T-cell (primary cell): Measurements from ENCODE around the gene OPA3. TPM values are rescaled to one million over a fixed set of nuclear protein-coding genes. Genes with fewer than 3 reads are reported as not detected.
"Not testable (repeated sequence)": the region's sequence is repeated elsewhere in the genome, so short reads cannot be mapped to it uniquely, and the experiment has no call there.

Experiments
- ATAC-seq, 4 experiments: fragments of 200-7000 bp in 3 of 4; fragments of 150-1000 bp in 1 of 4; cut with Tn5 transposase; replicated peaks in 1 of 4; 1 replicate in 3 of 4; 2 replicates in 1 of 4; pipeline ENCODE4 v1.10.0; 2021; ENCODE audit warnings: moderate library complexity in 3 of 4, mild to moderate bottlenecking in 2 of 4, moderate number of reproducible peaks in 1 of 4
- CTCF ChIA-PET, 2 donors: fragments of 300-600 bp; sonication (Branson Sonifier 250); formaldehyde crosslinking; loops; one replicate each; lab custom pipeline; 2022; ENCODE audit warnings: antibody characterized with exemption in 2 of 2; lab: Charles Lee
- POLR2A ChIA-PET, 2 donors: fragments of 300-600 bp; sonication (Branson Sonifier 250); formaldehyde crosslinking; loops; one replicate each; lab custom pipeline; 2022; ENCODE audit warnings: antibody characterized with exemption in 2 of 2; lab: Charles Lee
- DNase-seq, 35 experiments: peaks; one replicate each; pipeline versions ENCODE4 v3.0.0 to v3.0.0-alpha.2; 2013 to 2023
- H3K27ac ChIP-seq: one replicate; pipeline ENCODE4 v1.5.1; 2013; ENCODE audit warnings: low read length
- H3K27me3 ChIP-seq, 2 experiments: replicated peaks in 1 of 2; 1 replicate in 1 of 2; 2 replicates in 1 of 2; pipeline versions ENCODE4 v1.6.1 to v1.7.0; 2013; ENCODE audit warnings: low read length in 1 of 2, mixed read lengths in 1 of 2; ENCODE audit not compliant: control insufficient read depth in 2 of 2, insufficient read depth in 2 of 2; ENCODE audit errors: extremely low read depth in 1 of 2
- H3K36me3 ChIP-seq, 2 donors: 1 replicate in 1 of 2; 2 replicates in 1 of 2; pipeline versions ENCODE4 v1.6.1 to v1.7.0; 2013; ENCODE audit warnings: low read length in 1 of 2; ENCODE audit not compliant: control insufficient read depth in 2 of 2, insufficient read depth in 1 of 2; ENCODE audit errors: extremely low read depth in 1 of 2
- H3K4me1 ChIP-seq, 2 experiments: 1 replicate in 1 of 2; 2 replicates in 1 of 2; pipeline versions ENCODE4 v1.6.1 to v1.7.0; 2013; ENCODE audit warnings: low read length in 2 of 2, mixed read lengths in 1 of 2; ENCODE audit not compliant: insufficient read depth in 2 of 2, control insufficient read depth in 1 of 2; ENCODE audit errors: extremely low read depth in 1 of 2
- H3K4me3 ChIP-seq, 2 donors: 1 replicate in 1 of 2; 2 replicates in 1 of 2; pipeline versions ENCODE4 v1.5.1 to v1.7.0; 2013; ENCODE audit warnings: mild to moderate bottlenecking in 2 of 2, low read length in 1 of 2, moderate library complexity in 1 of 2; ENCODE audit not compliant: control insufficient read depth in 1 of 2; ENCODE audit errors: extremely low read depth in 1 of 2
- H3K9me3 ChIP-seq: 2 replicates; pipeline ENCODE4 v1.7.0; 2013
- H3K27ac Mint-ChIP-seq, 2 donors: one replicate each; pipeline ENCODE4 v1.8.0; 2020 to 2021; ENCODE audit warnings: mild to moderate bottlenecking in 2 of 2, mixed read lengths in 2 of 2
- H3K27me3 Mint-ChIP-seq, 2 donors: one replicate each; pipeline ENCODE4 v1.8.0; 2021 to 2022; ENCODE audit warnings: mixed read lengths in 2 of 2
- H3K36me3 Mint-ChIP-seq: one replicate; pipeline ENCODE4 v1.8.0; 2021; ENCODE audit warnings: mixed read lengths
- H3K4me1 Mint-ChIP-seq, 3 donors: one replicate each; pipeline ENCODE4 v1.8.0; 2020 to 2022; ENCODE audit warnings: mixed read lengths in 3 of 3, mild to moderate bottlenecking in 1 of 3
- H3K4me3 Mint-ChIP-seq, 3 donors: one replicate each; pipeline ENCODE4 v1.8.0; 2020 to 2022; ENCODE audit warnings: mild to moderate bottlenecking in 3 of 3, mixed read lengths in 3 of 3, moderate library complexity in 3 of 3
- H3K9me3 Mint-ChIP-seq, 3 donors: one replicate each; pipeline ENCODE4 v1.8.0; 2020 to 2022; ENCODE audit warnings: mixed read lengths in 3 of 3
- WGBS: methylation state at CpG from one replicate; pipeline ENCODE4 v1.1.5; 2013; ENCODE audit warnings: missing lambda C conversion rate; ENCODE audit not compliant: insufficient coverage; 5-methylcytosine and 5-hydroxymethylcytosine counted together
- total RNA-seq, 35 experiments: library from RNA in 6 of 35; stranded (reverse) in 6 of 35; fragments of 120-200 nt in 1 of 35; gene quantifications; one replicate each; pipeline versions ENCODE4 v1.2.1 to v1.2.4 and lab custom pipeline; 2013 to 2026

OPA3 gene
- total RNA-seq, 5 donors from 2014 or later (not counting 1 experiment from before 2014, with no cell fraction given) = 7.9 to 11.4 (median 9.6) TPM

- Histone ChIP-seq H3K27ac (no peak overlapping the region), H3K4me3 (no peak overlapping the region), H3K27me3 (no peaks in the 10 kb centered on the region), H3K4me1 (no peaks in the 10 kb centered on the region), H3K36me3 (peaks cover 23 to 61% of the 10 kb centered on the region in 2 donors), H3K9me3 (no peaks in the 10 kb centered on the region)
- H3K27ac Mint-ChIP-seq = no peak overlapping the region
- 94% methylated on average over 5 of the region's 6 CpGs for WGBS
- H3K4me1 Mint-ChIP-seq = peaks cover 0 to 2% (median 0%) of the 10 kb centered on the region in 3 donors
- DNase-seq = no peak
- H3K4me3 Mint-ChIP-seq = no peak overlapping the region
- POLR2A ChIA-PET = no interaction called here
- H3K9me3 Mint-ChIP-seq = no peaks in the 10 kb centered on the region
- no peak for ATAC-seq
- H3K27me3 Mint-ChIP-seq = no peaks in the 10 kb centered on the region
- H3K36me3 Mint-ChIP-seq = peaks cover 33% of the 10 kb centered on the region
- CTCF ChIA-PET = no interaction called here
Measured at GRCh38 chr19:45621976-45622503, 37.4 kb upstream of the OPA3 start.

GRCh38 chr19:45621389-45621788 lies 36.8 kb upstream of the OPA3 start:
- Histone ChIP-seq H3K9me3 (no peaks in the 10 kb centered on the region), H3K36me3 (peaks cover 23 to 60% of the 10 kb centered on the region in 2 donors), H3K4me3 (no peak overlapping the region), H3K4me1 (no peaks in the 10 kb centered on the region), H3K27me3 (no peaks in the 10 kb centered on the region), H3K27ac (no peak overlapping the region)
- Mint-ChIP-seq H3K4me3 (no peak overlapping the region), H3K36me3 (peaks cover 33% of the 10 kb centered on the region), H3K9me3 (no peaks in the 10 kb centered on the region), H3K4me1 (peaks cover 0 to 2% (median 0%) of the 10 kb centered on the region in 3 donors), H3K27me3 (no peaks in the 10 kb centered on the region), H3K27ac (no peak overlapping the region)
- ATAC-seq (no peak), DNase-seq (no peak)
- ChIA-PET CTCF (no interaction called here), POLR2A (no interaction called here)
- WGBS = 100% methylated on average over 3 of the region's 17 CpGs

GRCh38 chr19:45616704-45617017 lies 32.1 kb upstream of the OPA3 start:
- peaks cover 32% of the 10 kb centered on the region for H3K36me3 Mint-ChIP-seq

GRCh38 chr19:45615795-45616703 lies 31.4 kb upstream of the OPA3 start:
- Mint-ChIP-seq H3K4me3 (no peak overlapping the region), H3K36me3 (peaks cover 31% of the 10 kb centered on the region), H3K27ac (peak overlapping the region in 1 of 2 donors; percentile 28), H3K27me3 (no peaks in the 10 kb centered on the region), H3K9me3 (no peaks in the 10 kb centered on the region), H3K4me1 (peaks cover 0 to 11% (median 8%) of the 10 kb centered on the region in 3 donors)
- peaks cover 26 to 73% of the 10 kb centered on the region in 2 donors for H3K36me3 ChIP-seq
- POLR2A ChIA-PET = interaction anchor here in 1 of 2 donors (1.0 kb wide), 1 partner anchor 23 kb away, joined by 4 read pairs; the partner anchor contains the start of gene EML2
- peaks cover 0 to 6% of the 10 kb centered on the region in 2 experiments for H3K4me1 ChIP-seq
- no peak overlapping the region for H3K27ac ChIP-seq
- 58% methylated on average over 25 of the region's 37 CpGs for WGBS
- peak; percentile 77 to 96 (median 87) for ATAC-seq
- no peaks in the 10 kb centered on the region for H3K27me3 ChIP-seq
- CTCF ChIA-PET = interaction anchor here (0.5 to 0.6 kb wide), 2 partner anchors 26 to 1692 kb away, joined by 3 to 11 read pairs; no protein-coding TSS in a partner anchor
- no peaks in the 10 kb centered on the region for H3K9me3 ChIP-seq
- H3K4me3 ChIP-seq = no peak overlapping the region
- DNase-seq = peak; percentile 25 to 83 (median 70)

More at GRCh38 chr19:45616704-45617017, 32.1 kb upstream of the OPA3 start:
- ChIA-PET CTCF (interaction anchor here in 1 of 2 donors (0.5 kb wide), 1 partner anchor 1693 kb away, joined by 11 read pairs; no protein-coding TSS in a partner anchor), POLR2A (no interaction called here)
- 97% methylated on average over 7 of the region's 10 CpGs for WGBS
- ATAC-seq = no peak
- Mint-ChIP-seq H3K9me3 (no peaks in the 10 kb centered on the region), H3K4me3 (no peak overlapping the region), H3K27me3 (no peaks in the 10 kb centered on the region), H3K27ac (no peak overlapping the region), H3K4me1 (peaks cover 0 to 11% (median 8%) of the 10 kb centered on the region in 3 donors)
- Histone ChIP-seq H3K27me3 (no peaks in the 10 kb centered on the region), H3K9me3 (no peaks in the 10 kb centered on the region), H3K36me3 (peaks cover 28 to 75% of the 10 kb centered on the region in 2 donors), H3K4me3 (no peak overlapping the region), H3K27ac (no peak overlapping the region), H3K4me1 (peaks cover 0 to 6% of the 10 kb centered on the region in 2 experiments)
- no peak for DNase-seq

GRCh38 chr19:45615056-45615455 lies 30.5 kb upstream of the OPA3 start:
- Mint-ChIP-seq H3K36me3 (peaks cover 31% of the 10 kb centered on the region), H3K4me1 (peaks cover 0 to 11% (median 8%) of the 10 kb centered on the region in 3 donors)
- H3K9me3 Mint-ChIP-seq, H3K4me3 Mint-ChIP-seq, CTCF ChIA-PET, H3K4me3 ChIP-seq, DNase-seq, H3K27ac ChIP-seq, H3K27me3 Mint-ChIP-seq, H3K9me3 ChIP-seq, H3K27me3 ChIP-seq, H3K4me1 ChIP-seq, ATAC-seq, H3K27ac Mint-ChIP-seq, POLR2A ChIA-PET: not testable (repeated sequence)
- 80% methylated on average over 1 of the region's 9 CpGs for WGBS
- H3K36me3 ChIP-seq = peaks cover 20 to 69% of the 10 kb centered on the region in 2 donors

GRCh38 chr19:45613926-45614725 lies 29.5 kb upstream of the OPA3 start:
- H3K4me1 Mint-ChIP-seq = peaks cover 0 to 11% (median 8%) of the 10 kb centered on the region in 3 donors
- H3K27ac ChIP-seq = no peak overlapping the region
- peaks cover 0 to 5% (median 1%) of the 10 kb centered on the region in 3 donors for H3K9me3 Mint-ChIP-seq
- DNase-seq = peak in 3 of 35 experiments; percentile 3 to 44 (median 4)
- H3K4me1 ChIP-seq = peaks cover 0 to 6% of the 10 kb centered on the region in 2 experiments
- H3K36me3 Mint-ChIP-seq = peaks cover 34% of the 10 kb centered on the region
- no peak overlapping the region for H3K4me3 ChIP-seq
- POLR2A ChIA-PET = no interaction called here
- H3K27ac Mint-ChIP-seq = peak overlapping the region; percentile 42 to 75
- H3K27me3 Mint-ChIP-seq = no peaks in the 10 kb centered on the region
- 29% methylated on average over 4 of the region's 10 CpGs for WGBS
- H3K27me3 ChIP-seq = no peaks in the 10 kb centered on the region
- peak in 2 of 4 experiments; percentile 43 to 58 for ATAC-seq
- peaks cover 19 to 64% of the 10 kb centered on the region in 2 donors for H3K36me3 ChIP-seq
- CTCF ChIA-PET = no interaction called here
- H3K4me3 Mint-ChIP-seq = no peak overlapping the region
- H3K9me3 ChIP-seq = no peaks in the 10 kb centered on the region
